ENCODE measurements around the gene CREB5.

Gene CREB5

DNA sequence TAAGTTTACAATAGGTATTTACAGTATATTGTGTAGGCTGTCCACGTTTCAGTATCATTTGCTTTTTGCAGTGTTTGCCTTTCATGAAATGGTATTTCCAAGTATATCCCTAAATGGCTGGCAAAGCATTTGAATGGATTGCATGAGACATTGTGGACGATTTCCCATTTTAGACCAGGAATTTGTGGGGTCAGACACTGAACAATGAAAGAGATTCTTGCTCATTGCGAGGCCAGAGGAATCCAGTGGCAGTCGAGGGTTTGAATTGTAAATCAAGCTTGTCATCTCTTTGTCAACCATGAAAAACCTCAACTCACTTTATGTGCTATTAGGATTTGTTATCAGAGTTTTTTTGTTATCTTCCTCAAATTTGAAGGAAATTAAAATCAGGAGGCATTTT is 70.8 kb downstream of the CREB5 start:
- DNase-seq (ENCODE audit: insufficient read length, low spot score) (no peak), FAIRE-seq (no peak)
- TF ChIP-seq, protein P1, sequence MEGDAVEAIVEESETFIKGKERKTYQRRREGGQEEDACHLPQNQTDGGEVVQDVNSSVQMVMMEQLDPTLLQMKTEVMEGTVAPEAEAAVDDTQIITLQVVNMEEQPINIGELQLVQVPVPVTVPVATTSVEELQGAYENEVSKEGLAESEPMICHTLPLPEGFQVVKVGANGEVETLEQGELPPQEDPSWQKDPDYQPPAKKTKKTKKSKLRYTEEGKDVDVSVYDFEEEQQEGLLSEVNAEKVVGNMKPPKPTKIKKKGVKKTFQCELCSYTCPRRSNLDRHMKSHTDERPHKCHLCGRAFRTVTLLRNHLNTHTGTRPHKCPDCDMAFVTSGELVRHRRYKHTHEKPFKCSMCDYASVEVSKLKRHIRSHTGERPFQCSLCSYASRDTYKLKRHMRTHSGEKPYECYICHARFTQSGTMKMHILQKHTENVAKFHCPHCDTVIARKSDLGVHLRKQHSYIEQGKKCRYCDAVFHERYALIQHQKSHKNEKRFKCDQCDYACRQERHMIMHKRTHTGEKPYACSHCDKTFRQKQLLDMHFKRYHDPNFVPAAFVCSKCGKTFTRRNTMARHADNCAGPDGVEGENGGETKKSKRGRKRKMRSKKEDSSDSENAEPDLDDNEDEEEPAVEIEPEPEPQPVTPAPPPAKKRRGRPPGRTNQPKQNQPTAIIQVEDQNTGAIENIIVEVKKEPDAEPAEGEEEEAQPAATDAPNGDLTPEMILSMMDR (IDR thresholded peaks at IDR 0.05; ENCODE audit: insufficient read depth, missing control alignments): no peak

DNA sequence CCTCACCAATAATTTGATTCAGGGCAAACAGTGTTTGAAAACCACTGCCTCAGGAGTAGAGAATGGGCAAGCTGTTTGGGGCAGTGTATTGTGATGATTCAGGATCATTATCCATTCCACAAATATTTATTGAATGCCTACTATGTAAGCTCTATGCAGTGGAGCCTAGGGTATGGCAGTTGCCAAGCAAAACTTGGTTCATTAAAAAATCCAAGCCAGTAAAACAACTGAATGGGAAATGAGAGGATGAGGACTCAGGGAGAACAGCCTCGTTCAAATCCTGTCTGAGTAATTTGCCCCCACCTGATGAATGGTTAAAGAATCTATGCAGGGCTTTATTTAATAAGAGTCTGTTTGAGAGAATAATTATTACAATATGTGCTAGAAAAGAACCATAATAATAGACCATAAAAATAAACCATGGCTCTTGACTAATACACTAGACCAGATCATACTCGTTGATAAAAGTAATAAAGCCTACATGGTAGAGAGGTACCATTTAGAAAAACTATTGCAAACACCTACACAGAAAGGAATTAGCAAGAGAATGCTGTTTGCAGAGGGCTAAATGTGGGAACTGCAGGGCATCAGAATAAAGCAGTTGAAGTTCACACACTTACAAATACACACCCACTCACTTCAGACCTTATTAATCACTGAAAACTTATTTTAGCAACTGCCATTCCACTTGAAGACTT is 71.7 kb downstream of the CREB5 start:
- FAIRE-seq: no peak
- TF ChIP-seq, protein P1 (IDR thresholded peaks at IDR 0.05; ENCODE audit: insufficient read depth, missing control alignments): no peak

DNA sequence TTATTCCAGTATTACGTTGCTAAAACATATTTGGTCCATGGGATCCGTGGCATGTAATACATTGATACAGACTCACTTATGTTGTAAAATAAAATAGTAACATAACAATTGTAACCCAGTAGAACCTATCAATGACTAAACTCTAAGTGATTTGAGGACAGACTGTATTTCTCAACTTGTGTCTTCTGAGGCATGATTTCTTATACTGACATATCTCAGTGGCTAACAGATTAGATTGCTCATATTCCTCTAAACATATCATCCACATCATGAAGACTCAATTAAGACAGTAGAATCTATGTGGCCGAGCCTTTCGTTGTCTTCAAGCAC is 72.3 kb downstream of the CREB5 start:
- TF ChIP-seq, protein P1 (IDR thresholded peaks at IDR 0.05; ENCODE audit: insufficient read depth, missing control alignments): no peak
- FAIRE-seq: no peak
- no peak for DNase-seq (ENCODE audit: insufficient read length, low spot score)

More for the DNA sequence above, 71.7 kb downstream of the CREB5 start:
- DNase-seq (ENCODE audit: insufficient read length, low spot score): no peak

DNA sequence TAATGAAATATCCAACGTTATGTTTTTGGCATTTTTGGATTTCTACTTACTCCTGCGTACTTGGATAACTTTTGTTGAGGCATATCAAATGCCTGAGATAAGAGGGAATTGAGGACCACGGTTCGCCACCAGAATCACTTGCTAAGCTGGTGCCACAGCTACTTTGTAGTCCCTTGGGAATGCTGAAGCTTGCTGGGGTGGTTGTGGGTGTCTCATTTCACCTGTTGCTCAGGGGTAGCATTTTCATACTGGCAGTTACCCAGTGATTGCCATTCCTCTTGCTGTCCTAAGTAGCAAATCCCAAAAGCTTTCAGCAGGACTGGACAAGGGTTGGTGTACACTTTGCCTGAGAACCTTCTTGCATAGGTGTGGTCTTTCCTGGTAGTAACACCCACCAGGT is 75.2 kb downstream of the CREB5 start:
- FAIRE-seq (no peak), DNase-seq (ENCODE audit: insufficient read length, low spot score) (no peak)
- TF ChIP-seq, protein P1 (IDR thresholded peaks at IDR 0.05; ENCODE audit: insufficient read depth, missing control alignments): no peak

DNA sequence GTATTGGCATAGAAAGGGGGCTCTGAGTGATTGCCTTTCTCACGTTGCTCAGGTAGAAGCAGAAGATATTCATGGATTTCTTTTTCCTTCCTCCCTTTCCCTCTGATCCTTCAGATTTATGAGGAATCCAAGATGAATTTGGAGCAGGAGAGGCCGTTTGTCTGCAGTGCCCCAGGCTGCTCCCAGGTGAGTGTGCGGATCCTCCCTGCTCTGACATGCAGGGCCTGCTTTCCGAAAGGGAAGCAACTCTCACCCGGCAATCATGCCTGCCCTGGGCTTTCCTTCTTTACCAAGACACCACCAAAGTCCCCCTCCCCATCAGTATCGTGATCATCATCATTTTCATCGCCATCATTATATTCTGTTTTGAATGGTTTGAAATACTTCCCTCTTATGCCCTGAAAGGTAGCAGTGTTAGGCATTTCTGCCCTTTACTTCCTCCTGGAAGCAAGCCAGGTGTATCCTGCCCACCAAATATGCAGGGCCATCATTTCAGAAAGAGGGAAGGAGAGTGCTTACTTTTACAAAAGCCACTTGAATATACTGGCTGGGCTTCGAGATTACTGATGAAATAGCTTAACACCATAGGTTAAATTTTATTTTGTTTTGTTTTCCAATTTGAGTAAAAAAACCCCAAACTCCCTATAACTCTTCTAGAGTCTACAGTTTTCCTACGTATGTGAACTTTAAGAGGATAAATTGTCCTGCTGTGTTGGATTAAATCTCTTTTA is 75.9 kb downstream of the CREB5 start:
- DNase-seq (ENCODE audit: insufficient read length, low spot score) (no peak), FAIRE-seq (no peak)
- TF ChIP-seq, protein P1 (IDR thresholded peaks at IDR 0.05; ENCODE audit: insufficient read depth, missing control alignments): no peak

DNA sequence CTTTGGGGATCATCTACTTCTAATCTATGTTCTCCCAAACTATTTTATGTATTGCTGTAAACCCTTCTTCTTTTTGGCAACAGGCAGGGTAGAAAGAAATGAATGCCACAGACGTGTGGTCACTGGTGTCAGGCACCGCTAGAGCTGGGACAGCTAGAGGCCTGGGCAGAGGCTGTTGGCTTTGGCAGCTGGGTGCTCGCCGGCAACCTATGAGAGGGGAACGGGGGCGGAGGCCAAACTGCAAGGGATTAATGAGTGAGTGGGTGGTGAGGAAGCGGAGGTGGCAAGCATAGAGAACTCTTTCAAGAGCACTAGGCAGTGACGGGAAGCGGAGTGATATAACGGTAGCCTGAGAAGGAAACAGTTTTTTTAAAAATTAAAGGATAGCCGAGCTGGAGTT is 78.5 kb downstream of the CREB5 start:
- no peak for DNase-seq (ENCODE audit: insufficient read length, low spot score)
- no peak for FAIRE-seq
- TF ChIP-seq, protein P1 (IDR thresholded peaks at IDR 0.05; ENCODE audit: insufficient read depth, missing control alignments): no peak

DNA sequence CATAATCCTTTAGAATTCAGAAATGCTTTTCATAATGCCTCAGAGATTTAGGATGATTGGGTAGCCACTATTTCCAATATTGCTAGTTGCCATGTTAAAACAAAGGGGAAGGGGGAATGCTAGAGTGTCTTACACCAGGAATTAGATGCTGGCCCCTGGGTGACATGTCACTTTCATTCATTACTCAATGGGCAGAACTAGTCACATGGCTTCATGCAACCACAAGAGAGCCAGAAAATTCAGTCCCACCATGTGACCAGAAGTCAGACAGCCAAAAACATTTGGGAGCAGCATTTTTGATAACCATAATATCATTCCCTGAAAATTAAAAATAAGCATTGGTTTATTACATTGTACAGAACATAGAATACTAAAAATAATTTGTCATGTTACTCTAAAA is 81.2 kb downstream of the CREB5 start:
- TF ChIP-seq, protein P1 (IDR thresholded peaks at IDR 0.05; ENCODE audit: insufficient read depth, missing control alignments): no peak
- FAIRE-seq (no peak), DNase-seq (ENCODE audit: insufficient read length, low spot score) (no peak)

Measured in D721Med (cell line).